Measurements from ENCODE around the gene GHR. TPM values are rescaled to one million over a fixed set of nuclear protein-coding genes. Genes with fewer than 3 reads are reported as not detected.
"Not testable (repeated sequence)": the region's sequence is repeated elsewhere in the genome, so short reads cannot be mapped to it uniquely, and the experiment has no call there.

The GHR gene
- polyA plus RNA-seq, 12 donors: 5.7 to 30.4 (median 22.0) TPM; not detected in 1

DNA sequence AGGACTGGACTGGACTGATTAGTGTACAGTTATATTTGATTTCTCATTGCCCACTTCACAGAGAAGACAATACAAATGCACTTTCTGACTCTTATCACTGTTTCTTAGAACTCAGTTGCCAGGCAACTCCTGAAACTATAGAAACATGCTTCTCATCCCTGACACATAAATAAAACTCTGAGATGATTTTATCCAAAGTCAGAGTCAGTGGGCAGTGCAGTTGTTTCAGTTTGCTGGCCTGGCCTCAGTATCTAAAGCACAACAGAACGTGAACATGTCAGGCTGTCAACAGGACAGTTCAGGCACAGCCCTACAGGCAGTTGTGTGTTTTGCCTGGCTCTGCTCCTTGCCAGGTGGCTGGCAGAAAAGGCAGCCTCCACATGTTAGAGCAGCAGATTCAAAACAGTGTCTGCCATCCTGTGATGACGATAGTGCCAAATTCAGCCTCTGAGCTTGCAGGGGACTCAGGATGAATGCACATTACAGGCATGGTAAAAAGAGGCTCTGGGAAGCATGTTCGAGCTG lies 268.2 kb downstream of the GHR start:
- peak; percentile 5 for DNase-seq

DNA sequence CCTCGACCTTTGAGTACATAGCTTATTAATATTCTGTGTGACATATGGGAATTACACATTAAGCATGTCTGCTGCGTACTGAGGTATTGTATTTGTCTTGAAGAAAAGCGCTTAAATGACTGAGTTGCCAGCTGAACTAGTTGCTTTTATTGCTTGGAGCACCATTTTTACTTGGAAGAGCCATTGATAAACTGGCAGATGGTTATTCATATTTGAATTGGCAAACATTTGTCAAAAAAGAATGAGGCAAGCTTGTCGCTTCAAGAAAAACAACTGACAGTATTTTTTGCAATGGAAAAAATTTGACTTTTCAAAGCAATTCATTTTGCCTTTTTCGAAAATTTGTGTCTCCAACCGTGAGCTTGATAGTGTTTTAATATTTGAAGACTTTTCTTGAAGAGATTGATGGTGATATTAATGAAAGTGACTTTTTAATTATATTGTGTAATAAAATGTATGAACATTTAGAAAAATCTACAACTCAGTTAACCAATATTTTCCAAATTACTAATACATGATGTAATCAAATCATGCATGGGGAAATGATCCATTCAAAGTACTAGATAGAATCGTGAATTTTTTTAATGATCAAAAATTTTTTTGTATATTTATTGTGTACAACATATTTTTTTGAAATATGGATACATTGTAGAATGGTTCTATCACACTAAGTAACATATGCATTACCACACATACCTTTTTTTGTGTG lies 278.3 kb downstream of the GHR start:
- no peak for DNase-seq

DNA sequence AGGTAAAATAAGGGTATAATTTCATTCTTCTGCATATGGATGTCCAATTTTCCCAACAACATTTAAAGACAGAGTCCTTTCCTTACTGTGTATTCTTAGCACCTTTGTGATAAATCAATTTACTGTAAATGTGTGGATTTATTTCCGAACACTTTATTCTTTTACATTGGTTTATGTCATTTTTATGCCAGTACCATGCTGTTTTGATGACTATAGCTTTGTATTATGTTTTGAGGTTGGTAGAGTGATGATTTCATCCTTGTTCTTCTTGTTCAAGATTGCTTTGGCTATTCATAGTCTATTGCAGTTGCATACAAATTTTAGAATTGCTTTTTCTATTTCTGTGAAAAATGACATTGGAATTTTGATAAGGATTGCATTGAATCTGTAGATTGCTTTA lies 280.0 kb downstream of the GHR start:
- DNase-seq: no peak

DNA sequence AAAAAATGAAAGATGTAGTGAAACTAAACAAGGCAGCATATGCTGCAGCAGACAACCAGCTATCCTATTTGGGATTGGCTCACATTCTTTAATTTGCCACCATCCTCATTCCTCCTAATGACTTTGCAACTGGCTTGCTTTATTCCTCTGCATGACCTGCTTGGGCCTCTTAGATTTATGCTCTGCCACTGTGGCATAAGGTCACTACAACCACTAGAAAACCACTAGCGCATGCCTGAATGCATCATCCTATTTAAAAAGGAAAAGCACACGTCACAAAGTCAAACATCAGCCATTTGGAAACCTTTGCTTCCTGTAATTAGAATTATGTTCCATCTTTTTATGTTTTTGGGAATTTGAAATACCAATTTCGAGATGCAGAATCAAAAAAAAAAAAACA lies 292.5 kb downstream of the GHR start:
- DNase-seq: no peak

DNA sequence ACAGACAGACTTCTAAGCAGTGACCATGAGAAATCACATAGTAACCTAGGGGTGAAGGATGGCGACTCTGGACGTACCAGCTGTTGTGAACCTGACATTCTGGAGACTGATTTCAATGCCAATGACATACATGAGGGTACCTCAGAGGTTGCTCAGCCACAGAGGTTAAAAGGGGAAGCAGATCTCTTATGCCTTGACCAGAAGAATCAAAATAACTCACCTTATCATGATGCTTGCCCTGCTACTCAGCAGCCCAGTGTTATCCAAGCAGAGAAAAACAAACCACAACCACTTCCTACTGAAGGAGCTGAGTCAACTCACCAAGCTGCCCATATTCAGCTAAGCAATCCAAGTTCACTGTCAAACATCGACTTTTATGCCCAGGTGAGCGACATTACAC lies 295.4 kb downstream of the GHR start:
- no peak for DNase-seq

DNA sequence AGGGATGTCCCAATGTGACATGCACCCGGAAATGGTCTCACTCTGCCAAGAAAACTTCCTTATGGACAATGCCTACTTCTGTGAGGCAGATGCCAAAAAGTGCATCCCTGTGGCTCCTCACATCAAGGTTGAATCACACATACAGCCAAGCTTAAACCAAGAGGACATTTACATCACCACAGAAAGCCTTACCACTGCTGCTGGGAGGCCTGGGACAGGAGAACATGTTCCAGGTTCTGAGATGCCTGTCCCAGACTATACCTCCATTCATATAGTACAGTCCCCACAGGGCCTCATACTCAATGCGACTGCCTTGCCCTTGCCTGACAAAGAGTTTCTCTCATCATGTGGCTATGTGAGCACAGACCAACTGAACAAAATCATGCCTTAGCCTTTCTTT lies 295.8 kb downstream of the GHR start:
- DNase-seq: no peak

DNA sequence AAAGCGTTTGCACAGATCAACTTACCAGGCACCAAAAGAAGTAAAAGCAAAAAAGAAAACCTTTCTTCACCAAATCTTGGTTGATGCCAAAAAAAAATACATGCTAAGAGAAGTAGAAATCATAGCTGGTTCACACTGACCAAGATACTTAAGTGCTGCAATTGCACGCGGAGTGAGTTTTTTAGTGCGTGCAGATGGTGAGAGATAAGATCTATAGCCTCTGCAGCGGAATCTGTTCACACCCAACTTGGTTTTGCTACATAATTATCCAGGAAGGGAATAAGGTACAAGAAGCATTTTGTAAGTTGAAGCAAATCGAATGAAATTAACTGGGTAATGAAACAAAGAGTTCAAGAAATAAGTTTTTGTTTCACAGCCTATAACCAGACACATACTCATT lies 297.0 kb downstream of the GHR start:
- DNase-seq: no peak

DNA sequence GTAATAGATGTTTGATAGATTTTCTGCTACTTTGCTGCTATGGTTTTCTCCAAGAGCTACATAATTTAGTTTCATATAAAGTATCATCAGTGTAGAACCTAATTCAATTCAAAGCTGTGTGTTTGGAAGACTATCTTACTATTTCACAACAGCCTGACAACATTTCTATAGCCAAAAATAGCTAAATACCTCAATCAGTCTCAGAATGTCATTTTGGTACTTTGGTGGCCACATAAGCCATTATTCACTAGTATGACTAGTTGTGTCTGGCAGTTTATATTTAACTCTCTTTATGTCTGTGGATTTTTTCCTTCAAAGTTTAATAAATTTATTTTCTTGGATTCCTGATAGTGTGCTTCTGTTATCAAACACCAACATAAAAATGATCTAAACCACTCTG lies 298.2 kb downstream of the GHR start:
- DNase-seq: no peak

DNA sequence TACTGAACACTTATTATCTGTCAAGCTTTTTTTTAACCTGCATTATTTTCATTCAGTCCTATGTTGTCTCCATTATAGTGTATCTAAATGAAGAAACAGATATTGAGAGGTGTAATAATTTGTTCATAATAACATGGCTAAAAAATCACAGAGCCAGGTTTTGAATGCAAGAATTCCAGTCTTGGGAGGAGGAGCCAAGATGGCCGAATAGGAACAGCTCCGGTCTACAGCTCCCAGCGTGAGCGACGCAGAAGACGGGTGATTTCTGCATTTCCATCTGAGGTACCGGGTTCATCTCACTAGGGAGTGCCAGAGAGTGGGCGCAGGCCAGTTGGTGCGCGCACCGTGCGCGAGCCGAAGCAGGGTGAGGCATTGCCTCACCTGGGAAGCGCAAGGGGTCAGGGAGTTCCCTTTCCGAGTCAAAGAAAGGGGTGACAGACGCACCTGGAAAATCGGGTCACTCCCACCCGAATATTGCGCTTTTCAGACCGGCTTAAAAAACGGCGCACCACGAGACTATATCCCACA lies 311.4 kb downstream of the GHR start:
- not testable (repeated sequence) for DNase-seq

DNA sequence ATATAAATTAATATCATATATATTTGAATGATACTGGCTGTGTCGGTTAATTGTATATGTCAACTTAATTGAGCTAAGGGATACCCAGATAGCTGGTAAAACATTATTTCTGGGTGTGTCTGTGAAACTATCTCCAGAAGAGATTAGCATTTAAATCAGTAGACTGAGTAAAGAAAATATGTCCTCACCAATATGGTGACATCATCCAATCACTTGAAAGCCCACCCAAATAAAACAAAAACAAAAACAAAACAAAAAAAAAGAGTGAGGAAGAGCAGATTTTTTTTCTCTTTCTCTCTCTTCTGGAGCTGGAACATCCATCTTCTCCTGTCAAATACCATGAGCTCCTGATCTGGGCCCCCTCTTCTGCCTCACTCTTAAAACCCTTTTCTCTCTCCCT lies 317.7 kb downstream of the GHR start:
- no peak for DNase-seq

DNA sequence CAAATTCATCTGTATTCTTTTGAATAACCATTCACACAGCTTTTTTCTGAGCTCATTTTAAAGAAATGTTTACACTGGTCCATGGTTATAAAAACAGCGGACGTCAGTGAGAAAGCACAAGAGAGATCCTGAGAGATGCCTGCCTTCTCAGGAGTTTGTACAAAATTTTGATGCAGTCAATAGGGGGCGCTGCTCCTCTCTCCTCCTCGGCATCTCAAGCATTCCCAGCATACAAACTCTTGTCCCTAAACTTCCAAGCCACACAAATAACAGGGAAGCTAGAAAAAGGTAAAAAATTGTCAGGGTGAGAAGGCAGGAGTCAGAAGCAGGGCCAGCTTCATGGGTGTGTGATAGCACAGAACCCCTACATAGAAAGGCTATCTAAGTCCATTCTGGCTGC lies 322.2 kb downstream of the GHR start:
- no peak for DNase-seq

DNA sequence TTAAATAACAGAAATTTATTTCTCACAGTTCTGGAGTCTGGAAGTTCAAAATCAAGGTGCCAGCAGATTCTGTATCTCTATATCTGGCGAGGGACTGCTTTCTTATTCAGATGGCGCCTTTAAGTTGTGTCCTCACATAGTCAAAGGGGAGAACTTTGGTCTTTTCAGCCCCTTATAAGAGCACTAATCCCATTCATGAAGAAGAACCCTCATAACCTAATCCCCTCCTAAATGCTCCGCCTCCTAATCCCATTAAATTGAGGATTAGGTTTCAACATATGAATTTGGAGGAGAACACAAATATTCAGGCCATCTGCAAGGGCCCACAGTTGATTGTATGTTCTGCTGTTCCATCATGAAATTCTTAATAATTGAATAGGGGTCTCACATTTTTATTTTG lies 322.6 kb downstream of the GHR start:
- no peak for DNase-seq

DNA sequence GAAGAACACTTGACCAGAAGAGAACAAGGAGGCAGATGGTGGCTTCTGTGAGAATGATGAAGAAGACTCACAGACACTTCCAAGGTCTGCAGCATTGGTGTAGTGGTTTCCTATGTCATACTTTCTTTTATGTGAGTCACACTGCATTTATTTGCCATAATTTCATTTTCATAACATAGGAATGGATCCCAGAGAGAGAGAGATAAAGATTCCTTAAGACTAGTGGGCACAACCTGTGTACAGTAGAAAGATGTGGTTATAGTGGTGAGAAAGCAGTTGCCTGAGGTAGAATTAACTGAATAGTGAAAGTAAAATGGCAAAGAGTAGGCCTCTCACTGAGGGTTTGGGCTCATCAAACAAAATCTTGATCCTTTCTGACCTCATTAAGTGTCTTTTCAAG lies 325.8 kb downstream of the GHR start:
- no peak for DNase-seq

DNA sequence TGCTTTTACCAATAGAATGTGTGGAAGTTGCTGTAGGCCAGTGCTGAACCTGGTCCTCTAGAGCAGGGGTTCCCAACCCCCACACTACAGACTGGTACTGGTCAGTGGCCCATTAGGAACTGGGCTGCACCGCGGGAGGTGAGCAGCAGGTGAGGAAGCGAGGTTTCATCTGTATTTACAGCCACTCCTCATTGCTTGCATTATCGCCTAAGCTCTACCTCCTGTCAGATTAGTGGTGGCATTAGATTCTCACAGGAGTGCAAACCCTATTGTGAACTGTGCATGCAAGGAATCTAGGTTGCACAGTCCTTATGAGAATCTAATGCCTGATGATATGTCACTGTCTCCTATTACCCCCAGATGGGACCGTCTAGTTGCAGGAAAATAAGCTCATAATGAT lies 327.3 kb downstream of the GHR start:
- no peak for DNase-seq

DNA sequence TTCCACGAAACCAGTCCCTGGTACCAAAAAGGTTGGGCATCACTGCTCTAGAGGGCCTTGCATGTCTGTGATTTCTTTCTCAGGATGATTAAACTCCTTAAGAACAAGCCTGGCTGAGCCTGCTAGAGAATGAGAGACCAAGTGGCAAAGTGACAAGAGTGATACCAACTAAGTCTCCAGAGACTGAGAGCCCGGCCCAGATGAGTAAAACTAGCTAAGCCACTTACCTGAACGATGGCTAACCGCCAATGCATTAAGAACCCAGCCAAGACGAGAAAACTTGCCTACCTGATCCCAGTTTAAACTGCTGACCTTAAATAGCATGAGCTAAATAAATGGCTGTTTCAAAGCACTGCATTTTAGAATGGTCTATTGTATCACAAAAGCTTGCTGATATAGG lies 327.8 kb downstream of the GHR start:
- no peak for DNase-seq

DNA sequence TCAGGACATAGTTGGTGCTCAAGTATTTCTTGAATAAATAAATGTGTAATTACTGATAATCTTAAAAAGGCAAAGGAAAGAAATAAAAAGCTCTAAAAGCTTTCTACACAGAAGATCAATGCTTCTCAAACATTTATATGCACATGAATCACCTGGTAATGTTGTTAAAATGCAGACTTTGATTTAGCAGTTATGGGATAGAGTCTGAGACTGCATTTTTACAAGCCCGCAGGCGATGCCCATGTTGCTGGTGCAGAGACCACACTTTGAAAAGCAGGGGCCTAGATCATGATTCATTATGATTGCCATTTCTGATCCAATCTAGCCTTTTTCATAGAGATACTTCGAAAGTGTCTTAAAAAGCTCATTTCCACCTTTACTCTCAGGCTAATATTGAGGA lies 329.9 kb downstream of the GHR start:
- no peak for DNase-seq

DNA sequence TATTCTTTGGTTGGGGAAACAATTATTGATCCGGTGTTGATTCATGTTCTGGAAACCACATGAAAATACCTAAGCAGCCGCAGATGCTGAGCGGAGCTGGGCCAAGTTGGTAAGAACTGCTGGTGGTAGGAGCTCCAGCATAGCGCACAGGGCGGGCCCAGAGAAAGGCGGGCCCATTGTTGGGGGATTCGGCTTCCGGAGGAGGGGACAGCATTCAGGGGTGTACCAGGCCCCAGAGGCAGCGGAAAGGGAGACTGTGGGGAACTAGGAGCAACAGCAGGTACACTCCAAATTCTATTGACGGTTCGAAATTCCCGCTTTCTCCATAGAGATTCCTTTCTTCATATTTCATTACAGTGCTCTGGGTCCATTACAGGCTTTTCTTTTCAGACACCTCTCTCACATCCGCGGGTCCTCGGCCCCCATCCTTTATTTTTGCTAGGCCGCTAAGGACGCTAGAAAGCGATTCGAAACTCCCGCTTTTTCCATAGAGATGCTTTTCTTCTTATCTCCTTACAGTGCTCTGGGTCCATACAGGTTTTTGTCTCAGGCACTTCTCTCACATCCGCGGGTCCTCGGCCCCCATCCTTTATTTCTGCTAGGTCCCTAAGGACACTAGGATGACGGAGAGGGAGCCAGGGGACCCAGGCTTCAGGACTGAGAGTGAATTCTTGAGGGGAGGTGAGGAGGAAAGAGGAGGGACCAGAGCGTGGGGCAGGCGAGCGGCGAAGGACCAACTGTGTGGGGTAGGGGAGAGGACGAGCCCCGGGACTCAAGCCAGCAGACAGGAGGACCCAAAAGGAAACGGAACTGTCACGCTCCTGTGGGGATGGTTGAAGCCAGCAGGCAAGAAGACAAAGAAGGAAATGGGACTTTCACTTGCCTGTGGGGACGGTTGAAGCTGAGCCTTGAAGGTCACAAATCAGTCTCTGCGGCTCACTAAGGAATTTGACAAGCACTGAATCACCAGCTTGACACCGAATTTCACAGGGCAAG lies 333.7 kb downstream of the GHR start, which contains the start of gene CCDC152:
Gene CCDC152, plus strand, starts transcription at position 213 of the 996 bp plus-strand sequence. CDS start 2,304 bp downstream, outside the sequence.
- peak; percentile 12 for DNase-seq

DNA sequence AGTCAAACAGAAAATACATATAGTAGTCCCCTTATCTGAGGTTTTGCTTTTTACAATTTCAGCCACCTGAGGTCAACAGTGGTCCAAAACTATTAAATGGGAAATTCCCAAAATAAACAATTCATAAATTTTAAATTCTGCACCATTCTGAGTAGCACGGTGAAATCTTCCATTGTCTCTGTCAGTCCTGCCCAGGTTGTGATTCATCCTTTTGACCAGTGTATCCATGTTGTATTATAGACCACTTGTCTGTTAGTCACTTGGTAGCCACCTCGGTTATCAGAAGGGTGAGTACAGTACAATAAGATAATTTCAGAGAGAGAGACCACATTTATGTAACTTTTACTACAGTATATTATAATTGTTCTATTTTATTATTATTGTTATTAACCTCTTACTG lies 336.2 kb downstream of the GHR start:
- DNase-seq: no peak

DNA sequence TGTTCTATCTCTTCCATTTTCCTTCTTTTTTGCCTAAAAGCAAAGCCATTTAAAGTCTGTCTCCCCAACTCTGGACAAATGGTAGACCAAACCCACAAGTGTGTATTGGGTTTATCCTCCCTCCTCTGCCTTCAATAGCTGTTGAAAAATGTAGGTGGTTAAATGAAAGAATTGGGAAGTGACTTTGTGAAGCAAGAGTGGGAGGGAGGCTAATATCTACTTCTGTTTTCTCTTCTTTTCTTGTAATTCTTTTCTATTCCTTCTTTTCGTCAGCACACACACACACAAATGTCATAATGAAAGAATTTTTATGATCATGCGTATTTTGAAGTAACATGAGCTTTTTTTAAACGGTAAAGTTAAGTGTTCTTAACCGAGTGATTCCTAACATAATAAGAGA lies 337.2 kb downstream of the GHR start:
- no peak for DNase-seq

DNA sequence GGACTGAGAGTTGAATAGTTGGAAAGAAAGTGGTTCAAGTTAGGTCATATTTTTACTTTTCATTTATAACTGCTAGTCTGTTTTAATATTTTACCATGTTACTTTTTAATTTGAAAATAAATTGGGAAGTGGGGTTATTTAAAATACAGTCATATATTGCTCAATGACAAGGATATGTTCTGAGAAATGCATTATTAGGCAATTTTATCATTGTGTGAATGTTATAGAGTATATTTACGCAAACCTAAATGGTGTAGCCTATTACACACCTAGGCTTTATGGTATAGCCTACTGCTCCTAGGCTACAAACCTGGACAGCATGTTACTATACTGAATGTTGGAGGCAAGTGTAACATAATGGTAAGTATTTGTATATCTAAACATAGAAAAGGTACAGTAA lies 338.6 kb downstream of the GHR start:
- no peak for DNase-seq

DNA sequence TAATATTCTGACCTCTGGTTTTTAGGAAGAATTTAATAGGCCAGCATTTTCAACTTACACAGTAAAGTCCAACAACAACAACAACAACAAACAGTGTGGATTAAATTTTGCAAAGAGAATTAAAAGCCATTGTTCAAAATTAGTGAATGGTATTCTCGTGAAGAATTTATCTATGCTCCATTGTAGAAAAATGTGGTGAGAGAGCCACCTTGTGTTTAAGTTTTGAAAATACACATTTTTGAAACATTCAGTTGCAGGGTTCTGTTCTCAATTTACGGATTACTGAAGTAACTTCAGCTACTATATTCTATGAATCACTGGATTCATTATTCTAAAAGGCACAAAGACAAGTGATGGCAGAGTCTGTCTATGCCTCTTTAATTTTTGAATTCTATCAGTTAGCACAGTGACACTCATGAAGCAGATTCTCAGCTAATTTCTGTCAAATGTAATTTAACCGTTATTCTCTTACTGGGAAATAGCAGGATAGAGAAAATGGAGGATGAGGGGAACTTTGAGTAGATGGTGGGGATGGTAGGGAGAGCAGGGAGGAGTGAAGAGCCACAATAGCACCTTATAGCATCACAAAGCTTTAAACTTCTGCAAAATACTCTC lies 344.4 kb downstream of the GHR start:
- peak; percentile 29 for DNase-seq

DNA sequence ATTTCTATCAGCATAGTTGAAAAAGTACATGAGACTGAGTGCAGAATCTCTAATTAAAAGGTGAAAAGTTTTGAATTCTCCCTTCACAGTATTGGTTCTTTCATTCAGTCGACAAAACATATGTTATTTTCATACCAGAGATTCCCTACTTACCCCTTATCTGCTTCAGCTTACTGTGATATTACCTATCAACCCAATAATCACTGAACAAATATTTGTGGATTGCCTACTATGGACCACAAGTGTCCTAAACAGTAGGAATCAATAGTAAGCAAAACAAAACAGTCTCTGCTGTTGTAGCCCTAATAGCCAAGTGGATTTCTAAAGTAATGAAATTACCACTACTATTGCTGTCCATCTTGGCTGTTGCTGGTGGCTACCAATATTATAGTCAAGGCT lies 344.9 kb downstream of the GHR start:
- DNase-seq: no peak

Data from muscle of arm (tissue), 12 donors.